Neural progenitor cell (in vitro differentiated cells): ENCODE measurements around the gene CCDC66. TPM values are rescaled to one million over a fixed set of nuclear protein-coding genes. Genes with fewer than 3 reads are reported as not detected.

Source experiments
- DNase-seq: peaks from one replicate; pipeline ENCODE4 v3.0.0-alpha.2; 2016; ENCODE audit warnings: low spot score
- H2AFZ ChIP-seq: fragments of 200-600 bp; sonication (generic); replicated peaks from 2 replicates; pipeline ENCODE4 v1.6.1; 2016; ENCODE audit warnings: antibody characterized with exemption
- H3F3A ChIP-seq: fragments of 200-600 bp; sonication (generic); 2 replicates; pipeline ENCODE4 v1.6.1; 2016; ENCODE audit warnings: antibody characterized with exemption, low read depth
- H3K27ac ChIP-seq: fragments of 200-600 bp; sonication (generic); 2 replicates; pipeline ENCODE4 v1.5.1; 2016; ENCODE audit warnings: mild to moderate bottlenecking
- H3K27me3 ChIP-seq: fragments of 200-600 bp; sonication (generic); 2 replicates; pipeline ENCODE4 v1.6.1; 2016; ENCODE audit warnings: mild to moderate bottlenecking, moderate library complexity
- H3K36me3 ChIP-seq: fragments of 200-600 bp; sonication (generic); 2 replicates; pipeline ENCODE4 v1.5.1; 2016
- H3K4me1 ChIP-seq: fragments of 200-600 bp; sonication (generic); 2 replicates; pipeline ENCODE4 v1.6.1; 2016; ENCODE audit warnings: mixed run types
- H3K4me2 ChIP-seq: fragments of 200-600 bp; sonication (generic); 2 replicates; pipeline ENCODE4 v1.6.1; 2016
- H3K4me3 ChIP-seq: fragments of 200-600 bp; sonication (generic); 2 replicates; pipeline ENCODE4 v1.5.1; 2016
- H3K79me2 ChIP-seq: fragments of 200-600 bp; sonication (generic); 2 replicates; pipeline ENCODE4 v1.6.1; 2016; ENCODE audit warnings: low read depth
- H3K9ac ChIP-seq: fragments of 200-600 bp; sonication (generic); 2 replicates; pipeline ENCODE4 v1.6.1; 2016
- H3K9me3 ChIP-seq: fragments of 200-600 bp; sonication (generic); 2 replicates; pipeline ENCODE4 v1.5.1; 2016; ENCODE audit warnings: low read depth
- H4K20me1 ChIP-seq: fragments of 200-600 bp; sonication (generic); 2 replicates; pipeline ENCODE4 v1.6.1; 2016; ENCODE audit warnings: low read depth
- H3K27ac Mint-ChIP-seq: 3 replicates; pipeline ENCODE4 v1.8.0; 2021; ENCODE audit warnings: mixed read lengths
- H3K27me3 Mint-ChIP-seq: 2 replicates; pipeline ENCODE4 v1.8.0; 2022; ENCODE audit warnings: low read depth, mild to moderate bottlenecking, inconsistent platforms, moderate library complexity, mixed read lengths; ENCODE audit not compliant: insufficient read depth
- H3K36me3 Mint-ChIP-seq: 3 replicates; pipeline ENCODE4 v1.8.0; 2021; ENCODE audit warnings: mixed read lengths
- H3K4me1 Mint-ChIP-seq: 3 replicates; pipeline ENCODE4 v1.8.0; 2021; ENCODE audit warnings: mixed read lengths
- H3K4me3 Mint-ChIP-seq: 3 replicates; pipeline ENCODE4 v1.8.0; 2021; ENCODE audit warnings: mild to moderate bottlenecking, moderate library complexity, mixed read lengths
- H3K9me3 Mint-ChIP-seq: 3 replicates; pipeline ENCODE4 v1.8.0; 2020; ENCODE audit warnings: mixed read lengths
- CTCF ChIP-seq: fragments of 200-600 bp; sonication (generic); IDR thresholded peaks from 2 replicates; pipeline ENCODE4 v1.5.1; 2017; ENCODE audit warnings: antibody characterized with exemption, mild to moderate bottlenecking
- EZH2 ChIP-seq: fragments of 200-600 bp; sonication (generic); IDR thresholded peaks from 2 replicates; pipeline ENCODE4 v1.6.1; 2017; ENCODE audit warnings: antibody characterized with exemption, mild to moderate bottlenecking, moderate library complexity
- EZH2phosphoT487 ChIP-seq: fragments of 200-600 bp; sonication (generic); IDR thresholded peaks from 2 replicates; pipeline ENCODE4 v1.6.1; 2017; ENCODE audit warnings: antibody characterized with exemption
- total RNA-seq: library from RNA; depleted of rRNA; stranded (reverse); fragments of >200 nt; gene quantifications from 2 replicates; pipeline ENCODE4 v1.2.3, GENCODE V29; 2015; ENCODE audit warnings: low replicate concordance

CCDC66 gene
- total RNA-seq, 1 donor from 2014 or later, result 34.1 TPM

- H3K4me3 Mint-ChIP-seq, result no peak overlapping the region
Measured at GRCh38 chr3:56622381-56622780, 65.4 kb downstream of the CCDC66 start.

DNA sequence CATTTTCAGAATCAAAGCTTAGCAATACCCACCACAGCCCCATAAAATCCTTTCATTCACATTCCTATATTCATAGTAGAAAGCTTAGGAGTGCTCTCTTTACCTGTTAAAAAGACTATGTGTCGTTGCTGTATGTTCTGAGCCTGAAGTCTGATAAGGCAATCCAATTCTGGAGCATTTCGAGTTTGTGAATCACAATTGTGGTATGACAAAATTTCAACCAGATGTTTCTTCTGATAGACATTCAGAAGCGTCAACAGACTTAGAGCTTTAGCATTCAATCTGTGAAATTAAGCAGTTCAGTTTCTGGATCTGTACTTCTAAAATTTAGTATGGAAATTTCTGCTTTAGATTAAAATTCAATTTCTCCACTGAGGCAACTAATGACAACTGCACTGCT is 67.8 kb downstream of the CCDC66 start:
- Histone ChIP-seq H3K79me2 (no peaks in the 10 kb centered on the region), H3K4me1 (no peaks in the 10 kb centered on the region), H4K20me1 (no peaks in the 10 kb centered on the region), H3K4me3 (no peak overlapping the region), H3K36me3 (peaks cover 32% of the 10 kb centered on the region), H2AFZ (no peak overlapping the region), H3F3A (peaks cover 15% of the 10 kb centered on the region), H3K4me2 (no peak overlapping the region), H3K27ac (no peak overlapping the region), H3K9ac (no peak overlapping the region), H3K9me3 (no peaks in the 10 kb centered on the region), H3K27me3 (no peaks in the 10 kb centered on the region)
- DNase-seq, result no peak
- H3K36me3 Mint-ChIP-seq, result peaks cover 41% of the 10 kb centered on the region
- no peak overlapping the region for H3K4me3 Mint-ChIP-seq
- no peak overlapping the region for H3K27ac Mint-ChIP-seq
- no peaks in the 10 kb centered on the region for H3K27me3 Mint-ChIP-seq
- H3K9me3 Mint-ChIP-seq, result no peaks in the 10 kb centered on the region
- TF ChIP-seq EZH2phosphoT487 (no peak), CTCF (no peak), EZH2 (no peak)
- H3K4me1 Mint-ChIP-seq, result no peaks in the 10 kb centered on the region

More at GRCh38 chr3:56622381-56622780, 65.4 kb downstream of the CCDC66 start:
- peaks cover 13% of the 10 kb centered on the region for H3F3A ChIP-seq
- H3K4me2 ChIP-seq, result no peak overlapping the region
- no peaks in the 10 kb centered on the region for H3K4me1 ChIP-seq
- H3K4me3 ChIP-seq, result no peak overlapping the region
- no peaks in the 10 kb centered on the region for H3K27me3 ChIP-seq
- H3K36me3 ChIP-seq, result peaks cover 35% of the 10 kb centered on the region
- Mint-ChIP-seq H3K4me1 (no peaks in the 10 kb centered on the region), H3K36me3 (peaks cover 45% of the 10 kb centered on the region), H3K9me3 (no peaks in the 10 kb centered on the region), H3K27ac (no peak overlapping the region), H3K27me3 (no peaks in the 10 kb centered on the region)
- no peaks in the 10 kb centered on the region for H3K79me2 ChIP-seq
- TF ChIP-seq CTCF (no peak), EZH2phosphoT487 (no peak)
- no peaks in the 10 kb centered on the region for H4K20me1 ChIP-seq
- DNase-seq, result no peak
- H2AFZ ChIP-seq, result no peak overlapping the region
- no peaks in the 10 kb centered on the region for H3K9me3 ChIP-seq
- H3K27ac ChIP-seq, result no peak overlapping the region
- H3K9ac ChIP-seq, result no peak overlapping the region

DNA sequence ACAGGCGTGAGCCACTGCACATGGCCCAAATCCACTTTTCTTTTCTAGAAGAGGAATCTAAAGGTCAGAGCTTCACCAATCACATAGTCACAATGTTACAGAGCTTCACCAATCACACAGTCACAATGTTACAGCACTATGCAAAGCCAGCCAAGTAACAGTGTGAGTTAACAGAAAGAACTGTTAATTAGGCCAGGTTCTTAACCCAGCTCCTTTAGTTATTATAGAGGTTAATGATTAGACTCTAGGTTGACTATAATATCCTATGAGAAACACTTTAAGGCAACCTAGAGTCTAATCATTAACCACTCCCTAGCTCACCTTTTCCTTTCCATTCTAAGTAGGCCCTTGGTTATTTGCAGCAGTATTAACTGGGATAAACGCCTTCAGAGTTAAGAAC is 72.1 kb downstream of the CCDC66 start:
- Mint-ChIP-seq H3K4me3 (no peak overlapping the region), H3K27me3 (peaks cover 2% of the 10 kb centered on the region), H3K4me1 (no peaks in the 10 kb centered on the region), H3K9me3 (no peaks in the 10 kb centered on the region), H3K27ac (no peak overlapping the region), H3K36me3 (peaks cover 39% of the 10 kb centered on the region)
- DNase-seq, result no peak
- Histone ChIP-seq H3K4me2 (no peak overlapping the region), H3K27ac (no peak overlapping the region), H3K27me3 (no peaks in the 10 kb centered on the region), H3K4me3 (no peak overlapping the region), H3K9me3 (no peaks in the 10 kb centered on the region), H3K4me1 (no peaks in the 10 kb centered on the region), H3K36me3 (peaks cover 21% of the 10 kb centered on the region), H3K79me2 (no peaks in the 10 kb centered on the region), H2AFZ (no peak overlapping the region), H3K9ac (no peak overlapping the region), H4K20me1 (no peaks in the 10 kb centered on the region), H3F3A (peaks cover 12% of the 10 kb centered on the region)
- TF ChIP-seq CTCF, result no peak
- TF ChIP-seq EZH2, result no peak
- no peak for TF ChIP-seq EZH2phosphoT487

DNA sequence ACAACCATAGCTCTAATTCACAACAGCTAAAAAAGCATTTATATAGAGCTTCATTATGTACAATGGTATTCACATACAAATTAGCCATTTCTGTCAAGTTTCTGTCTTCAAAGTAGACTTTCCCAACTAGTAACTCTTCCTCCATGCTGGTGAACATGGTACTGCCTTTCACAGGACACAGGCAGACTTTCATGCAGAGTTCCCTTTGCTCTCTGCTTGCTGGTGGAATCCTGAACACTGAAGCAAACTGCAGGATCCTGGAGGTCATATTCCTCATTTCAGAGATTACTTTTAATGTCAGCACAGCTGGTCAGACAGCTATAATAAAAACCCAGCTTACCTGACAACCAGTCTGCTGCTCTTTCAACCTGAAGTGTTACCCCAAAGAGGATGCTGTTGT is 72.5 kb downstream of the CCDC66 start:
- Histone ChIP-seq H3K27ac (no peak overlapping the region), H3F3A (peaks cover 9% of the 10 kb centered on the region), H4K20me1 (no peaks in the 10 kb centered on the region), H3K36me3 (peaks cover 22% of the 10 kb centered on the region), H3K79me2 (no peaks in the 10 kb centered on the region), H3K9me3 (no peaks in the 10 kb centered on the region), H3K4me1 (no peaks in the 10 kb centered on the region), H3K9ac (no peak overlapping the region), H3K27me3 (no peaks in the 10 kb centered on the region), H3K4me3 (no peak overlapping the region), H3K4me2 (no peak overlapping the region), H2AFZ (no peak overlapping the region)
- no peaks in the 10 kb centered on the region for H3K9me3 Mint-ChIP-seq
- H3K36me3 Mint-ChIP-seq, result peaks cover 36% of the 10 kb centered on the region
- no peak for DNase-seq
- H3K27ac Mint-ChIP-seq, result no peak overlapping the region
- no peaks in the 10 kb centered on the region for H3K4me1 Mint-ChIP-seq
- TF ChIP-seq CTCF (no peak), EZH2 (no peak)
- no peak overlapping the region for H3K4me3 Mint-ChIP-seq
- H3K27me3 Mint-ChIP-seq, result peaks cover 2% of the 10 kb centered on the region
